SK-N-SH (cell line): ENCODE data around the gene TNIP2. TPM values are rescaled to one million over a fixed set of nuclear protein-coding genes. Genes with fewer than 3 reads are reported as not detected.

Source experiments
- CTCF ChIA-PET: fragments of 300-600, 350-600 bp; formaldehyde crosslinking; extraction: SDS; loops from one replicate; lab custom pipeline; 2021; lab: Yijun Ruan, JAX
- POLR2A ChIA-PET: fragments of 350-600 bp; sonication (Branson Sonifier 250); formaldehyde crosslinking; extraction: SDS; loops from one replicate; lab custom pipeline; 2020; ENCODE audit warnings: antibody characterized with exemption, inconsistent platforms; lab: Yijun Ruan, JAX
- DNase-seq: peaks from one replicate; pipeline ENCODE4 v3.0.0; 2012
- H2AFZ ChIP-seq: fragments of 200-600 bp; sonication (generic); 2 replicates; pipeline ENCODE4 v1.8.1; 2016; ENCODE audit warnings: antibody characterized with exemption, mild to moderate bottlenecking, low read depth
- H3F3A ChIP-seq: fragments of 200-600 bp; sonication (generic); replicated peaks from 2 replicates; pipeline ENCODE3; 2016; ENCODE audit warnings: antibody characterized with exemption, mild to moderate bottlenecking; ENCODE audit not compliant: insufficient read depth
- H3K27ac ChIP-seq, 2 experiments: fragments of 200-500 bp in 1 of 2; fragments of 200-600 bp in 1 of 2; sonication (Bioruptor generic) in 1 of 2; sonication (generic), shearing (Covaris generic) in 1 of 2; 2 replicates each; pipeline versions ENCODE4 v1.5.1 to v1.6.1; 2014 to 2016; ENCODE audit warnings: low read depth in 2 of 2, inconsistent platforms in 1 of 2, low read length in 1 of 2, mild to moderate bottlenecking in 1 of 2, mixed read lengths in 1 of 2
- H3K27me3 ChIP-seq: fragments of 200-600 bp; sonication (generic), shearing (Covaris generic); 2 replicates; pipeline ENCODE4 v1.6.1; 2016; ENCODE audit warnings: mixed run types; ENCODE audit not compliant: insufficient read depth
- H3K36me3 ChIP-seq, 2 experiments: fragments of 200-500 bp in 1 of 2; fragments of 200-600 bp in 1 of 2; sonication (Bioruptor generic) in 1 of 2; sonication (generic) in 1 of 2; replicated peaks in 1 of 2; 2 replicates each; pipeline versions ENCODE3 to v1.5.1; 2014 to 2016; ENCODE audit warnings: low read length in 1 of 2, mild to moderate bottlenecking in 1 of 2; ENCODE audit not compliant: insufficient read depth in 2 of 2, control insufficient read depth in 1 of 2
- H3K4me1 ChIP-seq, 2 experiments: fragments of 200-500 bp in 1 of 2; fragments of 200-600 bp in 1 of 2; sonication (Bioruptor generic) in 1 of 2; sonication (generic), shearing (Covaris generic) in 1 of 2; 2 replicates each; pipeline versions ENCODE4 v1.5.1 to v1.6.1; 2014 to 2016; ENCODE audit warnings: low read depth in 1 of 2, low read length in 1 of 2, mixed run types in 1 of 2; ENCODE audit not compliant: insufficient read depth in 2 of 2, control insufficient read depth in 1 of 2
- H3K4me2 ChIP-seq: fragments of 200-600 bp; sonication (generic), shearing (Covaris generic); 2 replicates; pipeline ENCODE4 v1.6.1; 2017; ENCODE audit warnings: mixed run types
- H3K4me3 ChIP-seq, 2 experiments: fragments of 200-500 bp in 1 of 2; fragments of 200-600 bp in 1 of 2; sonication (Bioruptor generic) in 1 of 2; sonication (generic), shearing (Covaris generic) in 1 of 2; 2 replicates each; pipeline versions ENCODE4 v1.5.1 to v1.8.1; 2014 to 2016; ENCODE audit warnings: low read depth in 2 of 2, inconsistent platforms in 1 of 2, low read length in 1 of 2, mild to moderate bottlenecking in 1 of 2, mixed read lengths in 1 of 2, moderate library complexity in 1 of 2
- H3K79me2 ChIP-seq: fragments of 200-600 bp; sonication (generic); 2 replicates; pipeline ENCODE4 v1.8.1; 2017; ENCODE audit warnings: mild to moderate bottlenecking; ENCODE audit not compliant: insufficient read depth
- H3K9ac ChIP-seq: fragments of 200-600 bp; sonication (generic); 2 replicates; pipeline ENCODE4 v1.6.1; 2017; ENCODE audit warnings: mixed run types
- H3K9me2 ChIP-seq: fragments of 200-600 bp; sonication (generic); 2 replicates; pipeline ENCODE4 v1.6.1; 2017; ENCODE audit warnings: mixed run types
- H3K9me3 ChIP-seq: fragments of 200-600 bp; sonication (generic); 2 replicates; pipeline ENCODE4 v1.6.1; 2017; ENCODE audit warnings: mixed run types, mild to moderate bottlenecking, moderate library complexity
- H4K20me1 ChIP-seq: fragments of 200-600 bp; sonication (generic); 2 replicates; pipeline ENCODE4 v1.6.1; 2017; ENCODE audit warnings: mild to moderate bottlenecking, mixed run types; ENCODE audit not compliant: insufficient read depth
- ELF1 ChIP-seq: IDR thresholded peaks from 2 replicates; pipeline ENCODE4 v1.4.0; 2012
- EP300 ChIP-seq, 2 experiments: IDR thresholded peaks; 2 replicates each; pipeline versions ENCODE4 v1.4.0 to v1.6.1; 2012; ENCODE audit warnings: borderline replicate concordance in 1 of 2, low read depth in 1 of 2, low read length in 1 of 2
- EZH2phosphoT487 ChIP-seq: fragments of 200-600 bp; sonication (generic); IDR thresholded peaks from 2 replicates; pipeline ENCODE4 v1.6.1; 2017; ENCODE audit warnings: low read depth, mixed run types, mild to moderate bottlenecking, antibody characterized with exemption, moderate library complexity, borderline replicate concordance
- FOSL2 ChIP-seq: IDR thresholded peaks from 2 replicates; pipeline ENCODE4 v1.4.0; 2012; ENCODE audit warnings: low read depth, mild to moderate bottlenecking, moderate library complexity, borderline replicate concordance
- FOXJ3 ChIP-seq: sonication (generic); formaldehyde crosslinking; IDR thresholded peaks from 2 replicates; pipeline ENCODE4 v1.5.1; 2020; ENCODE audit warnings: mild to moderate bottlenecking, missing genetic modification reagents
- FOXM1 ChIP-seq: IDR thresholded peaks from 2 replicates; pipeline ENCODE4 v1.4.0; 2012; ENCODE audit warnings: low read depth, mild to moderate bottlenecking
- GABPA ChIP-seq: IDR thresholded peaks from 2 replicates; pipeline ENCODE4 v1.4.0; 2012; ENCODE audit warnings: low read depth, mild to moderate bottlenecking
- GATA2 ChIP-seq: sonication (generic); formaldehyde crosslinking; IDR thresholded peaks from 2 replicates; pipeline ENCODE4 v1.5.0; 2020; ENCODE audit warnings: mild to moderate bottlenecking, missing genetic modification reagents
- JUND ChIP-seq: IDR thresholded peaks from 2 replicates; pipeline ENCODE4 v1.4.0; 2012
- MEF2A ChIP-seq: IDR thresholded peaks from 2 replicates; pipeline ENCODE4 v1.4.0; 2012; ENCODE audit warnings: low read depth, borderline replicate concordance
- MXI1 ChIP-seq: IDR thresholded peaks from 2 replicates; pipeline ENCODE4 v1.6.1; 2012; ENCODE audit warnings: mild to moderate bottlenecking, low read depth, low read length, improper control_type of control experiment
- NRF1 ChIP-seq: IDR thresholded peaks from 2 replicates; pipeline ENCODE4 v1.6.1; 2012; ENCODE audit warnings: low read depth, mild to moderate bottlenecking, low read length
- PBX3 ChIP-seq: IDR thresholded peaks from 2 replicates; pipeline ENCODE4; 2012
- RAD21 ChIP-seq: IDR thresholded peaks from 2 replicates; pipeline ENCODE4 v1.6.1; 2012; ENCODE audit warnings: mild to moderate bottlenecking, low read length
- RCOR1 ChIP-seq: fragments of 150-350 bp; IDR thresholded peaks from 2 replicates; pipeline ENCODE4 v1.6.1; 2017; ENCODE audit warnings: antibody characterized with exemption, low read length
- RFX5 ChIP-seq: IDR thresholded peaks from 2 replicates; pipeline ENCODE4 v1.6.1; 2012; ENCODE audit warnings: mild to moderate bottlenecking, improper control_type of control experiment, low read length
- SIN3A ChIP-seq: IDR thresholded peaks from 2 replicates; pipeline ENCODE4 v1.6.1; 2012; ENCODE audit warnings: low read depth, mild to moderate bottlenecking, low read length, moderate library complexity, borderline replicate concordance
- TAF1 ChIP-seq: IDR thresholded peaks from 2 replicates; pipeline ENCODE4 v1.6.1; 2012; ENCODE audit warnings: low read depth, mild to moderate bottlenecking, low read length, moderate library complexity, borderline replicate concordance
- TEAD4 ChIP-seq: IDR thresholded peaks from 2 replicates; pipeline ENCODE4 v1.4.0; 2012; ENCODE audit warnings: mild to moderate bottlenecking, borderline replicate concordance; ENCODE audit not compliant: insufficient read depth
- USF1 ChIP-seq: IDR thresholded peaks from 2 replicates; pipeline ENCODE4 v1.4.0; 2012; ENCODE audit warnings: low read depth, borderline replicate concordance
- WGBS: methylation state at CpG from one replicate; pipeline ENCODE4 v1.1.6; 2017; ENCODE audit warnings: low lambda C conversion rate; 5-methylcytosine and 5-hydroxymethylcytosine counted together
- polyA plus RNA-seq, 3 experiments: library from polyadenylated mRNA; depleted of rRNA; stranded (reverse); fragments of >200 nt; gene quantifications; 2 replicates each; pipeline ENCODE4 v1.2.3, GENCODE V29; 2012

Gene TNIP2
- polyA plus RNA-seq, 1 of the 3 experiments (the other 2 are of a cell fraction), result 78.9 TPM

GRCh38 chr4:2788101-2788500 is 32.0 kb upstream of the TNIP2 start:
- POLR2A ChIA-PET, result no interaction called here

GRCh38 chr4:2787230-2788100 is 31.3 kb upstream of the TNIP2 start:
- CTCF ChIA-PET, result interaction anchor here (1.2 kb wide), 1 partner anchor 8 kb away, joined by 3 read pairs; no protein-coding TSS in a partner anchor
- WGBS, result 83% methylated on average over 10 of the region's 18 CpGs
- DNase-seq, result peak; percentile 33

More at GRCh38 chr4:2788101-2788500, 32.0 kb upstream of the TNIP2 start:
- no peaks in the 10 kb centered on the region for H3K9me3 ChIP-seq
- WGBS, result 77% methylated on average over 5 of the region's 7 CpGs
- H3K27ac ChIP-seq, result peak overlapping the region in 1 of 2 experiments; percentile 76; a peak in 2 of 4 replicates
- TF ChIP-seq RFX5 (no peak), NRF1 (no peak), GATA2 (CRISPR knock-in tag) (no peak), SIN3A (no peak), MEF2A (no peak), TEAD4 (no peak), JUND (no peak), ELF1 (no peak), PBX3 (no peak), RCOR1 (no peak), GABPA (no peak), MXI1 (no peak), FOXM1 (no peak), TAF1 (no peak), FOXJ3 (CRISPR knock-in tag) (no peak), FOSL2 (no peak), RAD21 (no peak), USF1 (no peak), EP300 (IDR thresholded peaks at IDR 0.05; ENCODE audit: borderline replicate concordance in 1 of 2, low read depth in 1 of 2, low read length in 1 of 2) (no peak), EZH2phosphoT487 (no peak)
- no peaks in the 10 kb centered on the region for H3K9me2 ChIP-seq
- no peaks in the 10 kb centered on the region for H3K36me3 ChIP-seq
- CTCF ChIA-PET, result interaction anchor here (1.2 kb wide), 1 partner anchor 9 kb away, joined by 3 read pairs; no protein-coding TSS in a partner anchor
- no peaks in the 10 kb centered on the region for H3K27me3 ChIP-seq
- DNase-seq, result no peak
- H4K20me1 ChIP-seq, result no peaks in the 10 kb centered on the region
- no peaks in the 10 kb centered on the region for H3K79me2 ChIP-seq
- no peak overlapping the region for H3K9ac ChIP-seq
- no peak overlapping the region for H2AFZ ChIP-seq
- peaks cover 0 to 24% of the 10 kb centered on the region in 2 experiments; a peak in 1 of 4 replicates for H3K4me1 ChIP-seq
- no peak overlapping the region for H3K4me2 ChIP-seq
- H3F3A ChIP-seq, result no peaks in the 10 kb centered on the region
- no peak overlapping the region for H3K4me3 ChIP-seq

More at GRCh38 chr4:2787230-2788100, 31.3 kb upstream of the TNIP2 start:
- no peaks in the 10 kb centered on the region for H3K27me3 ChIP-seq
- H3K79me2 ChIP-seq, result no peaks in the 10 kb centered on the region
- no peak for TF ChIP-seq SIN3A
- TF ChIP-seq EP300 (IDR thresholded peaks at IDR 0.05; ENCODE audit: borderline replicate concordance in 1 of 2, low read depth in 1 of 2, low read length in 1 of 2), result no peak
- POLR2A ChIA-PET, result no interaction called here
- no peak overlapping the region for H3K9ac ChIP-seq
- no peaks in the 10 kb centered on the region for H3K36me3 ChIP-seq
- H3K9me2 ChIP-seq, result no peaks in the 10 kb centered on the region
- H3K4me3 ChIP-seq, result no peak overlapping the region
- H3F3A ChIP-seq, result no peaks in the 10 kb centered on the region
- no peak overlapping the region for H2AFZ ChIP-seq
- peaks cover 0 to 22% of the 10 kb centered on the region in 2 experiments; a peak in 1 of 4 replicates for H3K4me1 ChIP-seq
- H3K4me2 ChIP-seq, result no peak overlapping the region
- H4K20me1 ChIP-seq, result no peaks in the 10 kb centered on the region
- H3K27ac ChIP-seq, result peak overlapping the region in 1 of 2 experiments; percentile 76; a peak in 2 of 4 replicates
- H3K9me3 ChIP-seq, result no peaks in the 10 kb centered on the region
